ENCODE results near the gene UBA7. TPM values are rescaled to one million over a fixed set of nuclear protein-coding genes. Genes with fewer than 3 reads are reported as not detected.

The UBA7 gene
- total and polyA plus RNA-seq, 2 of the 13 experiments (the other 11 are each of a cell fraction or from before 2014, with no cell fraction given), result 9.5 to 16.5 TPM

DNA sequence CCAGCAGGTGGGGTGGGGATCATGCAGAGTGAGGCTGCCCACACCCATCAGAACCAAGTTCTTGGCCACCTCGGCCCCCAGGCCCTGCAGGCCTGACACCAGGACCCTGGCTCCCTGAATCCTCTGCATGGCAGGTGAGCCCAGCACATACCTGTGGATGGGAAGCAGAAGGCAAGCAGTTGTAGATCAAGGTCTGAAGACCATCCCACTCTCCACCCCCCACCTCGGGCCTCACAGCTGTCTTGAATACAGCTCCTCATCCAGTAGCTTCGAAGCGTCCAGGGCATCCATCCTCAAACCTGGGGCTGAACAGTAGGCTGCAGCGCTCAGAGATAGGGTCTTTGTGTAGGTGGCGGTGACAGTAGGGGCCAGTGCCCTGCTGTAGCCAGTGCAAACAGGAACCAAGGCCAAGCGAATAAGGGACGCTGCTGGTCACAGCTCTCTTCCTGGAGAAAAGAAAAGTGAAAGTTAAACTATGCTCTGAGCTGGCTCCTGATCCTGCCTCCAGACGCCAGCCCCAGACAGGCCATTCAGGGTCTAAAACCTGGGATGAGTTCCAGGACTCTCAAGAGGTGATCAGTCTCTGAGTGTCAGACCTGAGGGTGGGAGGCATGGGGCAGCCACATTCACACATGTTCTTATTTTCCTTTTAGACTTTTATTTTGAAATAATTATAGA lies at the start of gene UBA7 (continued):
- TF ChIP-seq ZMYM2 (CRISPR knock-in tag; IDR thresholded peaks at IDR 0.05) (no peak), SATB2 (CRISPR knock-in tag; IDR thresholded peaks at IDR 0.05) (no peak), FLYWCH1 (CRISPR knock-in tag; IDR thresholded peaks at IDR 0.05) (no peak), ZFAT (CRISPR knock-in tag; conservative IDR thresholded peaks at IDR 0.05) (no peak), SOX6 (IDR thresholded peaks at IDR 0.05) (no peak), SOX6 (CRISPR knock-in tag; IDR thresholded peaks at IDR 0.05) (peak; percentile 24; the same call in 1 of the 2 replicates), ZNF30 (CRISPR knock-in tag; IDR thresholded peaks at IDR 0.05) (no peak), ZNF143 (CRISPR knock-in tag; IDR thresholded peaks at IDR 0.05) (no peak), ZNF775 (CRISPR knock-in tag; IDR thresholded peaks at IDR 0.05; ENCODE audit: borderline replicate concordance) (no peak), ZC3H13 (CRISPR knock-in tag; IDR thresholded peaks at IDR 0.05) (no peak), NAIF1 (CRISPR knock-in tag; IDR thresholded peaks at IDR 0.05; ENCODE audit: borderline replicate concordance) (no peak)
- TF ChIP-seq, protein P1, sequence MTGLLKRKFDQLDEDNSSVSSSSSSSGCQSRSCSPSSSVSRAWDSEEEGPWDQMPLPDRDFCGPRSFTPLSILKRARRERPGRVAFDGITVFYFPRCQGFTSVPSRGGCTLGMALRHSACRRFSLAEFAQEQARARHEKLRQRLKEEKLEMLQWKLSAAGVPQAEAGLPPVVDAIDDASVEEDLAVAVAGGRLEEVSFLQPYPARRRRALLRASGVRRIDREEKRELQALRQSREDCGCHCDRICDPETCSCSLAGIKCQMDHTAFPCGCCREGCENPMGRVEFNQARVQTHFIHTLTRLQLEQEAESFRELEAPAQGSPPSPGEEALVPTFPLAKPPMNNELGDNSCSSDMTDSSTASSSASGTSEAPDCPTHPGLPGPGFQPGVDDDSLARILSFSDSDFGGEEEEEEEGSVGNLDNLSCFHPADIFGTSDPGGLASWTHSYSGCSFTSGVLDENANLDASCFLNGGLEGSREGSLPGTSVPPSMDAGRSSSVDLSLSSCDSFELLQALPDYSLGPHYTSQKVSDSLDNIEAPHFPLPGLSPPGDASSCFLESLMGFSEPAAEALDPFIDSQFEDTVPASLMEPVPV (CRISPR knock-in tag; IDR thresholded peaks at IDR 0.05), result no peak
- TF ChIP-seq, protein P2, sequence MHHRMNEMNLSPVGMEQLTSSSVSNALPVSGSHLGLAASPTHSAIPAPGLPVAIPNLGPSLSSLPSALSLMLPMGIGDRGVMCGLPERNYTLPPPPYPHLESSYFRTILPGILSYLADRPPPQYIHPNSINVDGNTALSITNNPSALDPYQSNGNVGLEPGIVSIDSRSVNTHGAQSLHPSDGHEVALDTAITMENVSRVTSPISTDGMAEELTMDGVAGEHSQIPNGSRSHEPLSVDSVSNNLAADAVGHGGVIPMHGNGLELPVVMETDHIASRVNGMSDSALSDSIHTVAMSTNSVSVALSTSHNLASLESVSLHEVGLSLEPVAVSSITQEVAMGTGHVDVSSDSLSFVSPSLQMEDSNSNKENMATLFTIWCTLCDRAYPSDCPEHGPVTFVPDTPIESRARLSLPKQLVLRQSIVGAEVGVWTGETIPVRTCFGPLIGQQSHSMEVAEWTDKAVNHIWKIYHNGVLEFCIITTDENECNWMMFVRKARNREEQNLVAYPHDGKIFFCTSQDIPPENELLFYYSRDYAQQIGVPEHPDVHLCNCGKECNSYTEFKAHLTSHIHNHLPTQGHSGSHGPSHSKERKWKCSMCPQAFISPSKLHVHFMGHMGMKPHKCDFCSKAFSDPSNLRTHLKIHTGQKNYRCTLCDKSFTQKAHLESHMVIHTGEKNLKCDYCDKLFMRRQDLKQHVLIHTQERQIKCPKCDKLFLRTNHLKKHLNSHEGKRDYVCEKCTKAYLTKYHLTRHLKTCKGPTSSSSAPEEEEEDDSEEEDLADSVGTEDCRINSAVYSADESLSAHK (CRISPR knock-in tag; IDR thresholded peaks at IDR 0.05; ENCODE audit: borderline replicate concordance), result no peak

All from HepG2 (cell line).